Activated CD4-positive, alpha-beta T cell treated with anti-CD3 and anti-CD28 coated beads, Interleukin-2, amount 10 ng/mL, durations not matched to agents 7 days and 5 days (primary cell): Measurements from ENCODE around the gene FAR1. TPM values are rescaled to one million over a fixed set of nuclear protein-coding genes. Genes with fewer than 3 reads are reported as not detected.
"Not testable (repeated sequence)": the region's sequence is repeated elsewhere in the genome, so short reads cannot be mapped to it uniquely, and the experiment has no call there.

Experiments
- CTCF ChIA-PET: fragments of 350-600 bp; sonication (Branson Sonifier 250); formaldehyde crosslinking; loops from one replicate; lab custom pipeline; 2021; ENCODE audit warnings: antibody characterized with exemption; lab: Charles Lee
- POLR2A ChIA-PET: fragments of 350-600 bp; sonication (Branson Sonifier 250); formaldehyde crosslinking; loops from one replicate; lab custom pipeline; 2021; ENCODE audit warnings: antibody characterized with exemption; lab: Charles Lee
- DNase-seq: peaks from one replicate; pipeline ENCODE4 v3.0.0-alpha.2; 2020
- H3K27ac Mint-ChIP-seq: one replicate; pipeline ENCODE4 v1.8.0; 2021; ENCODE audit warnings: mild to moderate bottlenecking, moderate library complexity, mixed read lengths
- H3K27me3 Mint-ChIP-seq: one replicate; pipeline ENCODE4 v1.8.0; 2021; ENCODE audit warnings: mixed read lengths
- H3K36me3 Mint-ChIP-seq: one replicate; pipeline ENCODE4 v1.8.0; 2021; ENCODE audit warnings: low read depth, mixed read lengths
- H3K4me1 Mint-ChIP-seq: one replicate; pipeline ENCODE4 v1.8.0; 2021; ENCODE audit warnings: mixed read lengths
- H3K4me3 Mint-ChIP-seq: one replicate; pipeline ENCODE4 v1.8.0; 2021; ENCODE audit warnings: mild to moderate bottlenecking, moderate library complexity, mixed read lengths
- H3K9me3 Mint-ChIP-seq: one replicate; pipeline ENCODE4 v1.8.0; 2021; ENCODE audit warnings: mixed read lengths
- total RNA-seq, 2 experiments: library from RNA; stranded (reverse); gene quantifications; one replicate each; pipeline ENCODE4 v1.2.3, GENCODE V29; 2021

Gene FAR1
- 10 to 100 TPM; 56.0 to 57.2 TPM for total RNA-seq

DNA sequence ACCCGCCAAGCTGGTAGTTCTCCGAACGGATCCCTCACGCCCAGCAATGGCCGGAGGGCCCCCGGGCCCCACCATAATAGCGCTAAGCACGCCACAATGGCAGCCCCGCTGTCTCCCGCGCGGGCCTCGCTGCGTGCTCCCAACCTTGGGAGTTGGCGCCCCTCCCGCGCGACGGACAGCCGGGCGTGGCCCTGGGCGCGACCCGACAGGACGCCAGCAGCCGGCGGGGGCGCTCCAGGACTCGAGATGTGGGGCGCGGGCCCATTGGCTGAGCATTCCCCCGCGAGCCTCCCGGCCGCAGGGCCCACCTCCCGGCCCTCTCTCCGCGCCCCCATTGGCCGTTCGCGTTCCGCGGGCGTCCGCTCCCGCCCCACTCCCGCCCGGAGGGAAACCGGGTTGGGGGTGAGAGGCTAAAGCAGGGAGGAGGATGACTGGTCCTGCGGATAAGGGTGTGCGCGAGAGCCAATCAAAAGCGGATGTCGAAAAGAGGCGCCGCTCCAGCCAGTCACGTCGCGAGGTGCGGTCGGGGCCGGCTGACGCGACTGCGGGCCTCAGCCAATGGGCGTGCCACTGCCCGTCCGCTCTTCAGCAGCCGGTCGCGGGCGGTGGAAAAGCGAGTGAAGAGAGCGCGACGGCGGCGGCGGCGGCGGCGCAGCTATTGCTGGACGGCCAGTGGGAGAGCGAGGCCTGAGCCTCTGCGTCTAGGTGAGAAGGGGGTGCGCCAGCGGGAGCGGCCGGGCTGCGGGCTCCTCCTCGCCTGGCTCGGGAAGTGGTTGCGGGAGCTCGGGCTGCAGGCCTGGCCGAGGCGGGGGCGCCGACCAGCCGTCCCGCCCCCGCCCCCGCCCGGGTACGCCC lies at the start of gene FAR1:
Gene FAR1 (plus strand): TSS at position 567 of the 855 bp plus-strand sequence. CDS start 26,098 bp downstream, outside the sequence.
- Mint-ChIP-seq H3K36me3 (peaks cover 25% of the 10 kb centered on the region), H3K9me3 (no peaks in the 10 kb centered on the region), H3K4me3 (peak within 1 kb of the TSS; percentile 97), H3K27ac (peak within 1 kb of the TSS; percentile 98), H3K27me3 (peaks cover 14% of the 10 kb centered on the region), H3K4me1 (peaks cover 45% of the 10 kb centered on the region)
- ChIA-PET POLR2A (no interaction called here), CTCF (interaction anchor here (0.5 to 1.2 kb wide), 8 partner anchors 9 to 750 kb away, joined by 3 to 5 read pairs (median 4); no protein-coding TSS in a partner anchor)
- peak; percentile 97 for DNase-seq

- Mint-ChIP-seq H3K36me3 (no peaks in the 10 kb centered on the region), H3K27ac (no peak overlapping the region), H3K9me3 (peaks cover 4% of the 10 kb centered on the region), H3K4me3 (no peak overlapping the region), H3K27me3 (peaks cover 3% of the 10 kb centered on the region), H3K4me1 (no peaks in the 10 kb centered on the region)
- ChIA-PET CTCF (no interaction called here), POLR2A (no interaction called here)
- DNase-seq, result no peak
Measured at GRCh38 chr11:13620063-13620462, 48.4 kb upstream of the FAR1 start.

DNA sequence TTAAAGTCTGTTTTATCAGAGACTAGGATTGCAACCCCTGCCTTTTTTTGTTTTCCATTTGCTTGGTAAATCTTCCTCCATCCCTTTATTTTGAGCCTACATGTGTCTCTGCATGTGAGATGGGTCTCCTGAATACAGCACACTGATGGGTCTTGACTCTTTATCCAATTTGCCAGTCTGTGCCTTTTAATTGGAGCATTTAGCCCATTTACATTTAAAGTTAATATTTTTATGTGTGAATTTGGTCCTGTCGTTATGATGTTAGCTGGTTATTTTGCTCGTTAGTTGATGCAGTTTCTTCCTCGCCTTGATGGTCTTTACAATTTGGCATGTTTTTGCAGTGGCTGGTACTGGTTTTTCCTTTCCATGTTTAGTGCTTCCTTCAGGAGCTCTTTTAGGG lies 41.6 kb upstream of the FAR1 start:
- H3K36me3 Mint-ChIP-seq, POLR2A ChIA-PET, CTCF ChIA-PET, H3K4me3 Mint-ChIP-seq, H3K27me3 Mint-ChIP-seq, H3K4me1 Mint-ChIP-seq, H3K27ac Mint-ChIP-seq, DNase-seq, H3K9me3 Mint-ChIP-seq: not testable (repeated sequence)

DNA sequence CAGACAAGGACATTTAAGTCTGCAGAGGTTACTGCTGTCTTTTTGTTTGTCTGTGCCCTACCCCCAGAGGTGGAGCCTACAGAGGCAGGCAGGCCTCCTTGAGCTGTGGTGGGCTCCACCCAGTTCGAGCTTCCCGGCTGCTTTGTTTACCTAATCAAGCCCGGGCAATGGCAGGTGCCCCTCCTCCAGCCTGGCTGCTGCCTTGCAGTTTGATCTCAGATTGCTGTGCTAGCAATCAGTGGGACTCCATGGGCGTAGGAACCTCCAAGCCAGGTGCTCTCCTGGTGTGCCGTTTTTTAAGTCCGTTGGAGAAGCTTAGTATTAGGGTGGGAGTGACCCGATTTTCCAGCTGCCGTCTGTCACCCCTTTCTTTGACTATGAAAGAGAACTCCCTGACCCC lies 39.8 kb upstream of the FAR1 start:
- POLR2A ChIA-PET, H3K27me3 Mint-ChIP-seq, DNase-seq, CTCF ChIA-PET, H3K27ac Mint-ChIP-seq, H3K36me3 Mint-ChIP-seq, H3K9me3 Mint-ChIP-seq, H3K4me3 Mint-ChIP-seq, H3K4me1 Mint-ChIP-seq: not testable (repeated sequence)

DNA sequence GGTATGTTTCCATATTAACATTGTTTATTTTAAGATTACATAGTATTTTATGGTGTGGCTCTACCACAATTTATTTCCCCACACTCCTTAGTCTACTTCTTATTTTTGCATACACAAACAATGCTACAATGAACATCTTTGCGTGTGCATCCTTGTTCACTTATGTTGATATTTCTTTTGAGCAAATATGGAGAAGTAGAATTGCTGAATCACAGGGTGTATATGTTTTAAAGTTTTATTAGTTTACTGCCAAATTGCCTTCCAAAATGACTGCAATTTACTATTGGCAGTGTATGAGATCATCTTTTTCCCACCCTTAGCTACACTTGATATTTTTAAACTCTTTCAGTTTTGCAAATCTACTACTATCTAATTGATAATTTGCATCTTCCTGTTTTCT lies 38.7 kb upstream of the FAR1 start:
- Mint-ChIP-seq H3K27me3 (peaks cover 11% of the 10 kb centered on the region), H3K36me3 (no peaks in the 10 kb centered on the region)

GRCh38 chr11:13635290-13635689 lies 33.2 kb upstream of the FAR1 start:
- no peak for DNase-seq
- POLR2A ChIA-PET, result no interaction called here
- no peak overlapping the region for H3K27ac Mint-ChIP-seq
- CTCF ChIA-PET, result no interaction called here
- H3K4me1 Mint-ChIP-seq, result no peaks in the 10 kb centered on the region
- peaks cover 30% of the 10 kb centered on the region for H3K27me3 Mint-ChIP-seq
- no peak overlapping the region for H3K4me3 Mint-ChIP-seq
- H3K9me3 Mint-ChIP-seq, result no peaks in the 10 kb centered on the region
- no peaks in the 10 kb centered on the region for H3K36me3 Mint-ChIP-seq

More for the DNA sequence above, 38.7 kb upstream of the FAR1 start:
- DNase-seq, result no peak
- no peak overlapping the region for H3K27ac Mint-ChIP-seq
- no peaks in the 10 kb centered on the region for H3K4me1 Mint-ChIP-seq
- CTCF ChIA-PET, result no interaction called here
- no peaks in the 10 kb centered on the region for H3K9me3 Mint-ChIP-seq
- H3K4me3 Mint-ChIP-seq, result no peak overlapping the region
- POLR2A ChIA-PET, result no interaction called here

DNA sequence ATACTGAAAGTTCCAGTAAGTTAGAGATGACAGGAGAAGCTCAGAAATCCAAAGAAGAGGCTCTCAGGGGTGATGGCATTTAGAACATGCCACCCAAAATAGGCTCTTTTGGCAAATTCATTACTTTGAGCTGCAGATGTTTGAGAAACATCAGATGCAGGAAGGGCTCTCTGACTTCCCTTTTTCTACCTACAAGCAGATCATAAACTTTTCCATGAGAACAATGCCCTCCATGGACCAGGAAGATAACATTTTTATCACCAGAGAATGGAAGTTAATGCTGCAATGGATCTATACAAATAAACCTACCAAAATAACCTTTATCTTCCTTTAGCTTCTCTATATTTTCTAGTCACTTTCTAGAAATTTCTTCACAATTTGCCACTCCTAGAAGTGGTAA lies 32.7 kb upstream of the FAR1 start:
- ChIA-PET POLR2A (no interaction called here), CTCF (interaction anchor here (0.5 kb wide), 1 partner anchor 40 kb away, joined by 3 read pairs; no protein-coding TSS in a partner anchor)
- Mint-ChIP-seq H3K4me1 (no peaks in the 10 kb centered on the region), H3K27ac (no peak overlapping the region), H3K4me3 (no peak overlapping the region), H3K36me3 (no peaks in the 10 kb centered on the region), H3K9me3 (no peaks in the 10 kb centered on the region), H3K27me3 (peaks cover 32% of the 10 kb centered on the region)
- DNase-seq, result no peak

DNA sequence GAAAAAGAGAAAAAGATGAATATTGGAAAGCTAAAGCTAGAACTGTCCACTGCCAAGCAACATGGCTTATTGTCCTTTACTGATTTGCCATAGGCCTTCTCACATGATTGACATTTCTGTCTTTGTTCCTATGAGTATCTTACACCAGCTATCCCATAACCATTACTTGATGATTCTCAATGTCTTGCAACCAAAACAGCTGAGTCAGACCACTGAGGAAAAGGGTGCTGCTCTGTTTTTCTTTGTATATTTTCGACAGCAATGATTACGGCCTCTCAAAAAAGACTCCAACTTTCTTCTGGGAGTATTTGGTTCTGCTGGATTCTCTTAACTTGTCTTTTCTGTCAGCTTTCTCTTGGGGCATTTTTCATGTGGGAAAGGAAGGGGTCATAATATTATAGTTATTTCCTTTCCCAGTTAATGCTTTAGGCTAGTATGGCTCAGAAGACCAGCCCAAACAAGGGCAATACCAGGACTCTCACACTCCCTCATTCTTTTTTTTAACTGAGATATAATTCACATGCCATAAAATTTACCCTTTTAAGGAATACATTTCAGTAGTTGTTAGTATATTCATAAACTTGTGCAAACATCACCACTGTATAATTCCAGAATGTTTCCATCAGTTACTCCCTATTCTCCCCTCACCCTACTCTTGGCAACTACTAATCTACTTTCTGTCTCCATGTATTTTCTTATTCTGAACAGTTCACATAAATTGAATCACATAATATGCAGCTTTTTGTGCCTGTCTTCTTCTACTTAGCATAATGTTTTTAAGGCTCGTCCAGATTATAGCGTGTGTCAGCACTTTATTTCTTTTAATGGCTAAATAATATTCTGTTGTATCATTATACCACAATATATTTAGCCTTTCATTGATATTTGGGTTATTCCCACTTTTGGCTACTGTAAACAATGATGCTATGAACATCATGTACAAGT lies 31.1 kb upstream of the FAR1 start:
- Mint-ChIP-seq H3K27me3 (peaks cover 42% of the 10 kb centered on the region), H3K9me3 (no peaks in the 10 kb centered on the region), H3K4me1 (no peaks in the 10 kb centered on the region), H3K27ac (no peak overlapping the region), H3K4me3 (no peak overlapping the region), H3K36me3 (no peaks in the 10 kb centered on the region)
- POLR2A ChIA-PET, result no interaction called here
- CTCF ChIA-PET, result no interaction called here
- no peak for DNase-seq

DNA sequence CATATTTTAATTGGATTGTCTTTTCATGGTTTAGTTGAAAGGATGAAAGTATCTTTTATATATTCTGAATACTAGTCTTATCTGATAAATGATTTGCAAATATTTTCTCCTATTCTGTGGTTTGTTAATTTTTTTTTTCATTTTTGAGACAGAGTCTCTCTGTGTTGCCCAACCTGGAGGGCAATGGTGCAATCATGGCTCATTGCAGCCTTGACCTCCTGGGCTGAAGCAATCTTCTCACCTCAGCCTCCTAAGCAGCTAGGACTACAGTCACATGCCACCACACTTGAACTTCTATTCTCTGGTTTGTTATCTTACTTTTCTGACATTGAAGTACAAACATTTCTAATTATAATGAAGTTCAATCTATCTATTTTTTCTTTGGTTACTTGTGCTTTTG lies 30.0 kb upstream of the FAR1 start:
- no peaks in the 10 kb centered on the region for H3K36me3 Mint-ChIP-seq
- CTCF ChIA-PET, result no interaction called here

DNA sequence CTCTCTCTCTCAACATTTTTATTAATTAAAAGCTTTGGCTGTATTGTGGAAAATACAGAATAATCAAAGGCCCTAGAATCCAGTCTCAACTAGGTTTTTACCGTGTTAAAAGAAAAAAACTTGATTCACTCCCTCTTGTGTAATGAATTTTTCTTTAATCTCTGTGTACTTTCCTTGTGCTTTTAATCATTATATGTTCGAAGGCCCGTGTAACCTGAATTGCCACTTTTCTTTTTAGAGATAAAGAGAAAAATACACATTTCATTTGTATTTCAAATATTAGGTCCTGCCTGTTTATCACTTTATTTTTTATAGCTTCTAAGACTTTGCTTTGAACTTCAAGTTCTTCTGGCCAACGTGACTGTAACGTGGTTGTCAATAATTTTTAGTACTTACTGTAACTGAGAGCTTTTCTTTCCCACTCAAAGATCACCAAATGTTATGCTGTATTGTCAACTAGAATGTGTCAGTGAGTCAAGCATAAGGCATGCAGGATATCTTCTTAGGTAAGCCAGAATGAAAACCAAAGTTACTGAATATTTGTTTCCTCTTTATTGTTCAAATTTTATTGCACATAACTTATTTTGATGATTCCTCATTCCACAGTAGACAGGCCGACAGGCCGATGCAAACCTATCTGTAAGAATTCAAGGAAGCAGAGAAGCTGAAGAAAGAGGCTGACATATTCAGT lies 23.3 kb upstream of the FAR1 start:
- DNase-seq, result no peak
- ChIA-PET POLR2A (no interaction called here), CTCF (no interaction called here)
- Mint-ChIP-seq H3K4me3 (no peak overlapping the region), H3K4me1 (no peaks in the 10 kb centered on the region), H3K36me3 (no peaks in the 10 kb centered on the region), H3K27ac (no peak overlapping the region), H3K27me3 (peaks cover 14% of the 10 kb centered on the region), H3K9me3 (no peaks in the 10 kb centered on the region)

More for the DNA sequence above, 30.0 kb upstream of the FAR1 start:
- DNase-seq, result no peak
- Mint-ChIP-seq H3K4me3 (no peak overlapping the region), H3K27ac (no peak overlapping the region), H3K9me3 (no peaks in the 10 kb centered on the region), H3K27me3 (peaks cover 44% of the 10 kb centered on the region), H3K4me1 (no peaks in the 10 kb centered on the region)
- POLR2A ChIA-PET, result no interaction called here

DNA sequence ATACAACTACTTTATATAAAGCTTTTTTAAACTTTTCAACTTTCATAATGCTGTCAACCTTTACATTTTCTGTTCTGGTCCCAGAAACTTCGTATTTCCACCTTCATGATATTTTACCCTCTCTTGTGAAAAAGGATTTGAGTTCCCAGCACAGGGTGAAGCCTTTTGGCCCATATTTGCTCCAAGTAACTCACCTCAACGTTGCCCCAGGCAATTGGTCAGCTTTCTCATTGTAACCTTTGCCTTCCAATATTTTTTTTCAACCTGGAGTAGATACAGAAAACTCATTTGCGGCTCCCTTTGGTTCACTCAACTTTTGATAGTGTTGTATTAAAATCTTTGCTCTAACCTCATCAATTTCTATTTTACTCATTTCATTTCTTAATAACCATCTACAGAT lies 21.1 kb upstream of the FAR1 start:
- no peak for DNase-seq
- H3K27me3 Mint-ChIP-seq, result peaks cover 7% of the 10 kb centered on the region
- POLR2A ChIA-PET, result no interaction called here
- H3K9me3 Mint-ChIP-seq, result peaks cover under 1% of the 10 kb centered on the region
- H3K27ac Mint-ChIP-seq, result no peak overlapping the region
- no peak overlapping the region for H3K4me3 Mint-ChIP-seq
- H3K4me1 Mint-ChIP-seq, result no peaks in the 10 kb centered on the region
- no peaks in the 10 kb centered on the region for H3K36me3 Mint-ChIP-seq
- CTCF ChIA-PET, result no interaction called here

- no peaks in the 10 kb centered on the region for H3K4me1 Mint-ChIP-seq
- no peaks in the 10 kb centered on the region for H3K36me3 Mint-ChIP-seq
- no peak overlapping the region for H3K27ac Mint-ChIP-seq
- ChIA-PET CTCF (no interaction called here), POLR2A (no interaction called here)
- DNase-seq, result no peak
- H3K4me3 Mint-ChIP-seq, result no peak overlapping the region
- peaks cover 20% of the 10 kb centered on the region for H3K27me3 Mint-ChIP-seq
- peaks cover 2% of the 10 kb centered on the region for H3K9me3 Mint-ChIP-seq
Measured at GRCh38 chr11:13649619-13650018, 18.8 kb upstream of the FAR1 start.
